H1 (cell line): ENCODE results near the gene CRTAC1. TPM values are rescaled to one million over a fixed set of nuclear protein-coding genes. Genes with fewer than 3 reads are reported as not detected.

Experiments
- CBX5 ChIP-seq: fragments of 300-800, 300-1000 bp; sonication (generic); IDR thresholded peaks from 2 replicates; pipeline ENCODE4 v1.7.1; 2016; ENCODE audit warnings: antibody characterized with exemption, low read length, low read depth
- EGR1 ChIP-seq: IDR thresholded peaks from 2 replicates; pipeline ENCODE4 v1.6.1; 2011; ENCODE audit warnings: low read depth, low read length, borderline replicate concordance
- KDM1A ChIP-seq: fragments of 200-600, 300-600 bp; sonication (generic); IDR thresholded peaks from 2 replicates; pipeline ENCODE4 v1.7.1; 2016; ENCODE audit warnings: mild to moderate bottlenecking, low read length, borderline replicate concordance
- NRF1 ChIP-seq: IDR thresholded peaks from 2 replicates; pipeline ENCODE4 v1.6.1; 2011; ENCODE audit warnings: mild to moderate bottlenecking, low read depth, low read length, improper control_type of control experiment
- RNF2 ChIP-seq: fragments of 200-900, 300-1000 bp; sonication (generic); IDR thresholded peaks from 2 replicates; pipeline ENCODE4 v1.7.1; 2016; ENCODE audit warnings: borderline replicate concordance, low read depth, mild to moderate bottlenecking, antibody characterized with exemption, low read length; ENCODE audit not compliant: poor library complexity, severe bottlenecking; ENCODE audit errors: missing control alignments
- SIRT6 ChIP-seq: IDR thresholded peaks from one replicate; pipeline ENCODE4 v1.7.1; 2012; ENCODE audit warnings: low read length, inconsistent platforms
- TEAD4 ChIP-seq: IDR thresholded peaks from 2 replicates; pipeline ENCODE4 v1.6.1; 2012; ENCODE audit warnings: low read depth, low read length, inconsistent platforms, mixed read lengths
- polyA plus RNA-seq, 7 experiments: library from polyadenylated mRNA; depleted of rRNA in 3 of 7; stranded (reverse) in 5 of 7; unstranded in 2 of 7; fragments of >200 nt in 5 of 7; fragments of 200-250 nt in 2 of 7; gene quantifications; 1 replicate in 5 of 7; 2 replicates in 1 of 7; 4 replicates in 1 of 7; pipeline versions ENCODE4 v1.2.1 to v1.2.3, GENCODE V29; 2011 to 2013; ENCODE audit warnings: missing spikeins in 2 of 7, mixed read lengths in 2 of 7
- total RNA-seq: library from RNA; stranded (reverse); fragmentation: NEBNext Ultra II Directional; extraction: Animal tissue kit (Norgen Biotek cat#: 25700); gene quantifications from 2 replicates; pipeline ENCODE4 v1.2.1, GENCODE V29; 2021
- TF ChIP-seq, protein P1 (sequence below): fragments of 300-600 bp; sonication (generic); IDR thresholded peaks from 2 replicates; pipeline ENCODE4 v1.7.1; 2012; ENCODE audit warnings: low read length, moderate library complexity, mild to moderate bottlenecking, inconsistent platforms; ENCODE audit not compliant: insufficient replicate concordance
- TF ChIP-seq, protein P2 (sequence below): IDR thresholded peaks from 2 replicates; pipeline ENCODE4 v1.6.1; 2012; ENCODE audit warnings: inconsistent platforms
- TF ChIP-seq, protein P3 (sequence below): IDR thresholded peaks from 2 replicates; pipeline ENCODE4 v1.6.1; 2011; ENCODE audit warnings: low read length, improper control_type of control experiment

CRTAC1 gene
- total and polyA plus RNA-seq, 2 of the 8 experiments (the other 6 are each of a cell fraction or from before 2014, with no cell fraction given): 0.91 to 1.2 TPM

DNA sequence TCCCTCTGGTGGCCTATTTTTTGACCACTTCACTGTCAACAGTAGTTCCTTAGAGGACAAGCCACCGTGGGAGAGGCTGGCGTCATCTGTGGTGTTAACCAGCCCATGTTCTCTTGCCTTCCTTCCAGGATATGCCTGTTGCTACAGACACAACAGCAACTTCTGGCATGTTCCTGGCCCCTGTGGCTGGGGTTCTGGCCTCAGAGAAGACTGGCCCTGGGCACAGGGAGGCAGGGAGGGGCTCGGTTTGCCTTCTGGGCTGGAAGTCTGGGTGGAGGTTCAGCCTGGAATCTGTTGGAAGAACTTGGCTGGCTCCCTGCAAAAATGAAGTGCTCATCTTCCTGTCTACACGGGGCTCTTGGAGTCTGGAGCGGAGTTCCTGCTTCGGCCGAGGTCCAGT, 155.0 kb downstream of the CRTAC1 start (continued):
- TF ChIP-seq, protein P1, sequence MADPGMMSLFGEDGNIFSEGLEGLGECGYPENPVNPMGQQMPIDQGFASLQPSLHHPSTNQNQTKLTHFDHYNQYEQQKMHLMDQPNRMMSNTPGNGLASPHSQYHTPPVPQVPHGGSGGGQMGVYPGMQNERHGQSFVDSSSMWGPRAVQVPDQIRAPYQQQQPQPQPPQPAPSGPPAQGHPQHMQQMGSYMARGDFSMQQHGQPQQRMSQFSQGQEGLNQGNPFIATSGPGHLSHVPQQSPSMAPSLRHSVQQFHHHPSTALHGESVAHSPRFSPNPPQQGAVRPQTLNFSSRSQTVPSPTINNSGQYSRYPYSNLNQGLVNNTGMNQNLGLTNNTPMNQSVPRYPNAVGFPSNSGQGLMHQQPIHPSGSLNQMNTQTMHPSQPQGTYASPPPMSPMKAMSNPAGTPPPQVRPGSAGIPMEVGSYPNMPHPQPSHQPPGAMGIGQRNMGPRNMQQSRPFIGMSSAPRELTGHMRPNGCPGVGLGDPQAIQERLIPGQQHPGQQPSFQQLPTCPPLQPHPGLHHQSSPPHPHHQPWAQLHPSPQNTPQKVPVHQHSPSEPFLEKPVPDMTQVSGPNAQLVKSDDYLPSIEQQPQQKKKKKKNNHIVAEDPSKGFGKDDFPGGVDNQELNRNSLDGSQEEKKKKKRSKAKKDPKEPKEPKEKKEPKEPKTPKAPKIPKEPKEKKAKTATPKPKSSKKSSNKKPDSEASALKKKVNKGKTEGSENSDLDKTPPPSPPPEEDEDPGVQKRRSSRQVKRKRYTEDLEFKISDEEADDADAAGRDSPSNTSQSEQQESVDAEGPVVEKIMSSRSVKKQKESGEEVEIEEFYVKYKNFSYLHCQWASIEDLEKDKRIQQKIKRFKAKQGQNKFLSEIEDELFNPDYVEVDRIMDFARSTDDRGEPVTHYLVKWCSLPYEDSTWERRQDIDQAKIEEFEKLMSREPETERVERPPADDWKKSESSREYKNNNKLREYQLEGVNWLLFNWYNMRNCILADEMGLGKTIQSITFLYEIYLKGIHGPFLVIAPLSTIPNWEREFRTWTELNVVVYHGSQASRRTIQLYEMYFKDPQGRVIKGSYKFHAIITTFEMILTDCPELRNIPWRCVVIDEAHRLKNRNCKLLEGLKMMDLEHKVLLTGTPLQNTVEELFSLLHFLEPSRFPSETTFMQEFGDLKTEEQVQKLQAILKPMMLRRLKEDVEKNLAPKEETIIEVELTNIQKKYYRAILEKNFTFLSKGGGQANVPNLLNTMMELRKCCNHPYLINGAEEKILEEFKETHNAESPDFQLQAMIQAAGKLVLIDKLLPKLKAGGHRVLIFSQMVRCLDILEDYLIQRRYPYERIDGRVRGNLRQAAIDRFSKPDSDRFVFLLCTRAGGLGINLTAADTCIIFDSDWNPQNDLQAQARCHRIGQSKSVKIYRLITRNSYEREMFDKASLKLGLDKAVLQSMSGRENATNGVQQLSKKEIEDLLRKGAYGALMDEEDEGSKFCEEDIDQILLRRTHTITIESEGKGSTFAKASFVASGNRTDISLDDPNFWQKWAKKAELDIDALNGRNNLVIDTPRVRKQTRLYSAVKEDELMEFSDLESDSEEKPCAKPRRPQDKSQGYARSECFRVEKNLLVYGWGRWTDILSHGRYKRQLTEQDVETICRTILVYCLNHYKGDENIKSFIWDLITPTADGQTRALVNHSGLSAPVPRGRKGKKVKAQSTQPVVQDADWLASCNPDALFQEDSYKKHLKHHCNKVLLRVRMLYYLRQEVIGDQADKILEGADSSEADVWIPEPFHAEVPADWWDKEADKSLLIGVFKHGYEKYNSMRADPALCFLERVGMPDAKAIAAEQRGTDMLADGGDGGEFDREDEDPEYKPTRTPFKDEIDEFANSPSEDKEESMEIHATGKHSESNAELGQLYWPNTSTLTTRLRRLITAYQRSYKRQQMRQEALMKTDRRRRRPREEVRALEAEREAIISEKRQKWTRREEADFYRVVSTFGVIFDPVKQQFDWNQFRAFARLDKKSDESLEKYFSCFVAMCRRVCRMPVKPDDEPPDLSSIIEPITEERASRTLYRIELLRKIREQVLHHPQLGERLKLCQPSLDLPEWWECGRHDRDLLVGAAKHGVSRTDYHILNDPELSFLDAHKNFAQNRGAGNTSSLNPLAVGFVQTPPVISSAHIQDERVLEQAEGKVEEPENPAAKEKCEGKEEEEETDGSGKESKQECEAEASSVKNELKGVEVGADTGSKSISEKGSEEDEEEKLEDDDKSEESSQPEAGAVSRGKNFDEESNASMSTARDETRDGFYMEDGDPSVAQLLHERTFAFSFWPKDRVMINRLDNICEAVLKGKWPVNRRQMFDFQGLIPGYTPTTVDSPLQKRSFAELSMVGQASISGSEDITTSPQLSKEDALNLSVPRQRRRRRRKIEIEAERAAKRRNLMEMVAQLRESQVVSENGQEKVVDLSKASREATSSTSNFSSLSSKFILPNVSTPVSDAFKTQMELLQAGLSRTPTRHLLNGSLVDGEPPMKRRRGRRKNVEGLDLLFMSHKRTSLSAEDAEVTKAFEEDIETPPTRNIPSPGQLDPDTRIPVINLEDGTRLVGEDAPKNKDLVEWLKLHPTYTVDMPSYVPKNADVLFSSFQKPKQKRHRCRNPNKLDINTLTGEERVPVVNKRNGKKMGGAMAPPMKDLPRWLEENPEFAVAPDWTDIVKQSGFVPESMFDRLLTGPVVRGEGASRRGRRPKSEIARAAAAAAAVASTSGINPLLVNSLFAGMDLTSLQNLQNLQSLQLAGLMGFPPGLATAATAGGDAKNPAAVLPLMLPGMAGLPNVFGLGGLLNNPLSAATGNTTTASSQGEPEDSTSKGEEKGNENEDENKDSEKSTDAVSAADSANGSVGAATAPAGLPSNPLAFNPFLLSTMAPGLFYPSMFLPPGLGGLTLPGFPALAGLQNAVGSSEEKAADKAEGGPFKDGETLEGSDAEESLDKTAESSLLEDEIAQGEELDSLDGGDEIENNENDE: no peak
- TF ChIP-seq RNF2 (no peak), KDM1A (no peak), SIRT6 (no peak), TEAD4 (no peak), CBX5 (no peak), EGR1 (no peak), NRF1 (no peak)
- TF ChIP-seq, protein P2, sequence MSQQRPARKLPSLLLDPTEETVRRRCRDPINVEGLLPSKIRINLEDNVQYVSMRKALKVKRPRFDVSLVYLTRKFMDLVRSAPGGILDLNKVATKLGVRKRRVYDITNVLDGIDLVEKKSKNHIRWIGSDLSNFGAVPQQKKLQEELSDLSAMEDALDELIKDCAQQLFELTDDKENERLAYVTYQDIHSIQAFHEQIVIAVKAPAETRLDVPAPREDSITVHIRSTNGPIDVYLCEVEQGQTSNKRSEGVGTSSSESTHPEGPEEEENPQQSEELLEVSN: no peak
- TF ChIP-seq, protein P3, sequence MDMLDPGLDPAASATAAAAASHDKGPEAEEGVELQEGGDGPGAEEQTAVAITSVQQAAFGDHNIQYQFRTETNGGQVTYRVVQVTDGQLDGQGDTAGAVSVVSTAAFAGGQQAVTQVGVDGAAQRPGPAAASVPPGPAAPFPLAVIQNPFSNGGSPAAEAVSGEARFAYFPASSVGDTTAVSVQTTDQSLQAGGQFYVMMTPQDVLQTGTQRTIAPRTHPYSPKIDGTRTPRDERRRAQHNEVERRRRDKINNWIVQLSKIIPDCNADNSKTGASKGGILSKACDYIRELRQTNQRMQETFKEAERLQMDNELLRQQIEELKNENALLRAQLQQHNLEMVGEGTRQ: no peak
